CD8-positive, alpha-beta memory T cell (primary cell): ENCODE results near the gene SH3GL3. TPM values are rescaled to one million over a fixed set of nuclear protein-coding genes. Genes with fewer than 3 reads are reported as not detected.

Experiments
- CTCF ChIA-PET: fragments of 350-600 bp; sonication (Branson Sonifier 250); formaldehyde crosslinking; loops from one replicate; lab custom pipeline; 2021; ENCODE audit warnings: antibody characterized with exemption; lab: Charles Lee
- POLR2A ChIA-PET: fragments of 350-600 bp; sonication (Branson Sonifier 250); formaldehyde crosslinking; loops from one replicate; lab custom pipeline; 2021; ENCODE audit warnings: antibody characterized with exemption; lab: Charles Lee
- DNase-seq, 5 donors: peaks; one replicate each; pipeline versions ENCODE4 v3.0.0 to v3.0.0-alpha.2; 2020 to 2022; ENCODE audit warnings: mixed read lengths in 1 of 5
- H3K27ac ChIP-seq: one replicate; pipeline ENCODE4 v1.7.0; 2013; ENCODE audit warnings: low read depth, mild to moderate bottlenecking, low read length, moderate library complexity
- H3K27me3 ChIP-seq: 2 replicates; pipeline ENCODE4 v1.7.0; 2013; ENCODE audit warnings: low read length, mild to moderate bottlenecking; ENCODE audit not compliant: insufficient read depth, poor library complexity, severe bottlenecking
- H3K36me3 ChIP-seq: 2 replicates; pipeline ENCODE4 v1.7.0; 2013; ENCODE audit warnings: mild to moderate bottlenecking, low read length, moderate library complexity; ENCODE audit not compliant: insufficient read depth
- H3K4me1 ChIP-seq: 2 replicates; pipeline ENCODE4 v1.7.0; 2013; ENCODE audit warnings: mild to moderate bottlenecking, low read length, moderate library complexity; ENCODE audit not compliant: insufficient read depth
- H3K4me3 ChIP-seq: 2 replicates; pipeline ENCODE4 v1.7.0; 2013; ENCODE audit warnings: mild to moderate bottlenecking, low read length
- H3K9me3 ChIP-seq: 2 replicates; pipeline ENCODE4 v1.7.0; 2013; ENCODE audit warnings: mild to moderate bottlenecking, low read length
- H3K27ac Mint-ChIP-seq, 8 donors: one replicate each; pipeline ENCODE4 v1.8.0; 2020 to 2021; ENCODE audit warnings: mixed read lengths in 8 of 8, mild to moderate bottlenecking in 6 of 8, inconsistent platforms in 3 of 8, moderate library complexity in 3 of 8
- H3K27me3 Mint-ChIP-seq, 2 donors: one replicate each; pipeline ENCODE4 v1.8.0; 2020 to 2021; ENCODE audit warnings: mixed read lengths in 2 of 2, mild to moderate bottlenecking in 1 of 2, moderate library complexity in 1 of 2
- H3K36me3 Mint-ChIP-seq, 3 donors: one replicate each; pipeline ENCODE4 v1.8.0; 2020 to 2021; ENCODE audit warnings: mixed read lengths in 3 of 3, inconsistent platforms in 1 of 3, mild to moderate bottlenecking in 1 of 3
- H3K4me1 Mint-ChIP-seq, 3 donors: one replicate each; pipeline ENCODE4 v1.8.0; 2020 to 2021; ENCODE audit warnings: mixed read lengths in 3 of 3, inconsistent platforms in 1 of 3, mild to moderate bottlenecking in 1 of 3
- H3K4me3 Mint-ChIP-seq, 7 donors: one replicate each; pipeline ENCODE4 v1.8.0; 2020 to 2021; ENCODE audit warnings: mixed read lengths in 7 of 7, mild to moderate bottlenecking in 6 of 7, moderate library complexity in 4 of 7, inconsistent platforms in 2 of 7
- H3K9me3 Mint-ChIP-seq, 5 donors: one replicate each; pipeline ENCODE4 v1.8.0; 2020 to 2022; ENCODE audit warnings: mixed read lengths in 5 of 5, mild to moderate bottlenecking in 3 of 5, moderate library complexity in 2 of 5, inconsistent platforms in 1 of 5
- polyA plus RNA-seq: library from polyadenylated mRNA; unstranded; fragments of 300-500 nt; fragmentation: Illumina TruSeq; gene quantifications from one replicate; pipeline ENCODE4 v1.2.3, GENCODE V29; 2021
- total RNA-seq, 2 experiments: library from RNA; stranded (reverse); gene quantifications; one replicate each; pipeline ENCODE4 v1.2.3, GENCODE V29; 2021

Gene SH3GL3
- total and polyA plus RNA-seq, 3 experiments from 2014 or later: not detected

- no peak overlapping the region for H3K4me3 ChIP-seq
- ChIA-PET CTCF (no interaction called here), POLR2A (no interaction called here)
- no peak for DNase-seq
- Mint-ChIP-seq H3K4me1 (no peaks in the 10 kb centered on the region), H3K36me3 (no peaks in the 10 kb centered on the region), H3K27ac (peak overlapping the region in 1 of 8 donors; percentile 61), H3K9me3 (peaks cover 0 to 4% (median 0%) of the 10 kb centered on the region in 5 donors), H3K4me3 (no peak overlapping the region), H3K27me3 (peaks cover 8 to 11% of the 10 kb centered on the region in 2 donors)
- H3K27ac ChIP-seq: no peak overlapping the region
- H3K36me3 ChIP-seq: no peaks in the 10 kb centered on the region
- H3K9me3 ChIP-seq: no peaks in the 10 kb centered on the region
- H3K4me1 ChIP-seq: no peaks in the 10 kb centered on the region
- no peaks in the 10 kb centered on the region for H3K27me3 ChIP-seq
Measured at GRCh38 chr15:83477808-83478537, 30.8 kb downstream of the SH3GL3 start.

DNA sequence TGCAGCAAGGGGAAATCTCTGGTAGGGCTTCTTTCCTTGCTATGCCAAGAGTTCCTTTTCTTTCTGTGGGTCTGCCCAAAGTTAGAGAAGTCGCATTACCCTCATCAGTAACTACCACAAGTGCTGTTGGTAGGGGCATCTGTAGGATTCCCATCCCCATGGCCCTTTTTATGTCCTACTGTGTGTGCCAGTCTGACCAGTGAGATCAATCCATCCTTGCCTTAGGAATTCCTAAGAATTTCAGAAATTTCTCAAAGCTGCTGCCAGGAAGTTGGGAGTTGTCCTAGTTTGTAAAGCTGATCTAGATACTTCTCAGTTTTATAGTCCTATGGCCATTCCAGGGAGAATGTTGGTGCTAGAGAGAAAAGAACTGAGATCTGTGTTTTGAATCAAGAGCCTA is 36.5 kb downstream of the SH3GL3 start:
- Mint-ChIP-seq H3K27me3 (peaks cover 0 to 3% of the 10 kb centered on the region in 2 donors), H3K4me3 (no peak overlapping the region), H3K4me1 (no peaks in the 10 kb centered on the region), H3K9me3 (peaks cover 0 to 11% (median 7%) of the 10 kb centered on the region in 5 donors), H3K27ac (no peak overlapping the region), H3K36me3 (no peaks in the 10 kb centered on the region)
- no peaks in the 10 kb centered on the region for H3K9me3 ChIP-seq
- POLR2A ChIA-PET: no interaction called here
- H3K27ac ChIP-seq: no peak overlapping the region
- CTCF ChIA-PET: no interaction called here
- DNase-seq: no peak
- H3K4me3 ChIP-seq: no peak overlapping the region
- H3K36me3 ChIP-seq: no peaks in the 10 kb centered on the region
- no peaks in the 10 kb centered on the region for H3K4me1 ChIP-seq
- H3K27me3 ChIP-seq: no peaks in the 10 kb centered on the region

DNA sequence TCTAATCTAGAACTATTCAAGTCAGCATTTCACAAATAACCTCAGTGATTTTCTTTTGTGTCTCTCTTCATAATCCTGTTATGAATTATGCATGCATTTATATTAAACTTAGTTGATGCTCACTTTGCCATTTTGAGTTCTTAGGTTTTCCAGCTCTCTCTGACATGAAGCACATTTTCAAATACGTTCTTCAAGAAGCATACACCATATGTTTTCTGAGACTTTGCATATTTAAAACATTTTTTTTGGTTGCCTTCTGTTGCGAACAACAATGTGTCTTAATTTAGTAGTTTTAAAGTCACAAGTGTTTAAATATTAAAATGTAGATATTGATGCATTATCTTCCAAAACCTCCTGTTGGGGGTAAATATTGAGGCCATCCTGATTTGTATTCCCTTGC is 37.5 kb downstream of the SH3GL3 start:
- no peak for DNase-seq
- H3K27me3 Mint-ChIP-seq: peaks cover 0 to 4% of the 10 kb centered on the region in 2 donors
- H3K27ac Mint-ChIP-seq: no peak overlapping the region
- ChIA-PET POLR2A (no interaction called here), CTCF (no interaction called here)
- no peak overlapping the region for H3K4me3 Mint-ChIP-seq
- Histone ChIP-seq H3K27ac (no peak overlapping the region), H3K36me3 (no peaks in the 10 kb centered on the region), H3K4me3 (no peak overlapping the region), H3K4me1 (no peaks in the 10 kb centered on the region), H3K27me3 (no peaks in the 10 kb centered on the region), H3K9me3 (no peaks in the 10 kb centered on the region)
- H3K9me3 Mint-ChIP-seq: peaks cover 0 to 15% (median 7%) of the 10 kb centered on the region in 5 donors
- no peaks in the 10 kb centered on the region for H3K36me3 Mint-ChIP-seq
- no peaks in the 10 kb centered on the region for H3K4me1 Mint-ChIP-seq

- H3K4me1 Mint-ChIP-seq: no peaks in the 10 kb centered on the region
- no peak overlapping the region for H3K4me3 Mint-ChIP-seq
- H3K27ac ChIP-seq: no peak overlapping the region
- no peaks in the 10 kb centered on the region for H3K27me3 ChIP-seq
- H3K36me3 Mint-ChIP-seq: no peaks in the 10 kb centered on the region
- no peak overlapping the region for H3K27ac Mint-ChIP-seq
- no peaks in the 10 kb centered on the region for H3K9me3 ChIP-seq
- no peak overlapping the region for H3K4me3 ChIP-seq
- peaks cover 0 to 4% of the 10 kb centered on the region in 2 donors for H3K27me3 Mint-ChIP-seq
- peaks cover 0 to 15% (median 8%) of the 10 kb centered on the region in 5 donors for H3K9me3 Mint-ChIP-seq
- ChIA-PET POLR2A (no interaction called here), CTCF (no interaction called here)
- H3K36me3 ChIP-seq: no peaks in the 10 kb centered on the region
- DNase-seq: no peak
- no peaks in the 10 kb centered on the region for H3K4me1 ChIP-seq
Measured at GRCh38 chr15:83486363-83486762, 39.2 kb downstream of the SH3GL3 start.

- DNase-seq: no peak
- Mint-ChIP-seq H3K4me3 (no peak overlapping the region), H3K4me1 (no peaks in the 10 kb centered on the region), H3K27ac (no peak overlapping the region), H3K9me3 (peaks cover 0 to 15% (median 8%) of the 10 kb centered on the region in 5 donors), H3K27me3 (peaks cover 0 to 7% of the 10 kb centered on the region in 2 donors), H3K36me3 (no peaks in the 10 kb centered on the region)
- no peaks in the 10 kb centered on the region for H3K9me3 ChIP-seq
- no peaks in the 10 kb centered on the region for H3K36me3 ChIP-seq
- ChIA-PET CTCF (no interaction called here), POLR2A (no interaction called here)
- no peaks in the 10 kb centered on the region for H3K27me3 ChIP-seq
- no peaks in the 10 kb centered on the region for H3K4me1 ChIP-seq
- no peak overlapping the region for H3K4me3 ChIP-seq
- no peak overlapping the region for H3K27ac ChIP-seq
Measured at GRCh38 chr15:83487519-83487918, 40.4 kb downstream of the SH3GL3 start.

DNA sequence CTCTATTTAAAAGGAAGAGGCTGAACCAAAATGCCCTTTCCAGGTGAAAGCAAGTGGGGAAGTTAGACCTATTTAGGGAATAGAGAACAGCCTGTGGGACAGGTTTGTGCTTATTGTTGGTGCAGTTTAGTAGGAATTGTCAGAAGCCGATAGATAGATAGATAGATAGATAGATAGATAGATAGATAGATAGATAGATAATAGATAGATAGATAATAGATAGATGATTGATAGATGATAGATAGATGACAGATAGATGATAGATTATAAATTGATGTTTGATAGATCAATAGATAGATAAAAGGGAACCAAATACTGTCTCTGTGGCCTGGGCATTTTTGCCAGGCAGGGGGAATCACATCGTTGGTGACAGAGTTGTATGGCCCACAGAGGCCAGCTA is 42.5 kb downstream of the SH3GL3 start:
- H3K4me1 ChIP-seq: no peaks in the 10 kb centered on the region
- H3K27me3 Mint-ChIP-seq: peaks cover 0 to 7% of the 10 kb centered on the region in 2 donors
- no peak overlapping the region for H3K4me3 Mint-ChIP-seq
- no peaks in the 10 kb centered on the region for H3K36me3 Mint-ChIP-seq
- H3K9me3 ChIP-seq: no peaks in the 10 kb centered on the region
- no peaks in the 10 kb centered on the region for H3K27me3 ChIP-seq
- POLR2A ChIA-PET: no interaction called here
- no peak overlapping the region for H3K4me3 ChIP-seq
- H3K36me3 ChIP-seq: no peaks in the 10 kb centered on the region
- CTCF ChIA-PET: no interaction called here
- no peak overlapping the region for H3K27ac Mint-ChIP-seq
- no peak overlapping the region for H3K27ac ChIP-seq
- H3K4me1 Mint-ChIP-seq: no peaks in the 10 kb centered on the region
- DNase-seq: no peak
- peaks cover 0 to 15% (median 8%) of the 10 kb centered on the region in 5 donors for H3K9me3 Mint-ChIP-seq

DNA sequence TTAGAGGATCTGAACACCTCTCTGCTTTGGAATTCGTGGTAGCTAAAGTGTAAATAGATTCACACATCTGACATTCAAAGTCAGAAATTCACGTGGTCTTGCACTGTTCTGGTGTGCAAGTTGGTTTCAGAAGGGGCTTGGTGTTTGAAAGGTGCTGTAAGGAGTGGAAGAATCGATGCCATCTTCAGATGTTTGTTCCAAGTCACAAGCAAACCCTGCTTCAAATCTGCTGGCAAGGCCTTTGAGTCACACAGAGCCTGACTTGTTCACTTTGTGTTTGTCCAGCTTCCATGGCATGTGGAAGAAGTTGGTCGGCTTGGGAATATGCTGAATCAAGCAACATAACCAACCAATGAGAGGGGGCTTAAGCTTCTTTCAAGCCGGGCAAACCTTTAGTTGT is 44.3 kb downstream of the SH3GL3 start:
- Mint-ChIP-seq H3K27me3 (peaks cover 0 to 7% of the 10 kb centered on the region in 2 donors), H3K27ac (no peak overlapping the region), H3K36me3 (no peaks in the 10 kb centered on the region), H3K4me3 (no peak overlapping the region), H3K4me1 (no peaks in the 10 kb centered on the region), H3K9me3 (peaks cover 0 to 13% (median 7%) of the 10 kb centered on the region in 5 donors)
- Histone ChIP-seq H3K4me3 (no peak overlapping the region), H3K36me3 (no peaks in the 10 kb centered on the region), H3K9me3 (no peaks in the 10 kb centered on the region), H3K27me3 (no peaks in the 10 kb centered on the region), H3K27ac (no peak overlapping the region), H3K4me1 (no peaks in the 10 kb centered on the region)
- ChIA-PET POLR2A (no interaction called here), CTCF (no interaction called here)
- no peak for DNase-seq

- Histone ChIP-seq H3K27me3 (no peaks in the 10 kb centered on the region), H3K36me3 (no peaks in the 10 kb centered on the region), H3K4me1 (no peaks in the 10 kb centered on the region), H3K4me3 (no peak overlapping the region), H3K27ac (no peak overlapping the region), H3K9me3 (no peaks in the 10 kb centered on the region)
- peaks cover 0 to 3% of the 10 kb centered on the region in 2 donors for H3K27me3 Mint-ChIP-seq
- peaks cover 0 to 11% (median 7%) of the 10 kb centered on the region in 5 donors for H3K9me3 Mint-ChIP-seq
- ChIA-PET POLR2A (no interaction called here), CTCF (no interaction called here)
- H3K4me1 Mint-ChIP-seq: no peaks in the 10 kb centered on the region
- DNase-seq: no peak
- no peak overlapping the region for H3K4me3 Mint-ChIP-seq
- no peaks in the 10 kb centered on the region for H3K36me3 Mint-ChIP-seq
- no peak overlapping the region for H3K27ac Mint-ChIP-seq
Measured at GRCh38 chr15:83496766-83497165, 49.6 kb downstream of the SH3GL3 start.
